Sigmoid colon (tissue), 4 donors: ENCODE measurements around the gene BLM.

ENCODE experiments used
- CTCF ChIP-seq, 4 experiments: fragments of 450-650 bp in 3 of 4; fragments of 200-600 bp in 1 of 4; IDR thresholded peaks; one replicate each; pipeline ENCODE4 v1.5.1; 2016 to 2019; ENCODE audit warnings: antibody characterized with exemption in 4 of 4, mild to moderate bottlenecking in 3 of 4, moderate library complexity in 2 of 4
- EP300 ChIP-seq, 4 donors: sonication (generic); formaldehyde crosslinking; IDR thresholded peaks; one replicate each; pipeline ENCODE4 v1.6.1; 2017; ENCODE audit warnings: antibody characterized with exemption in 4 of 4
- POLR2A ChIP-seq, 2 donors: fragments of 450-650 bp; IDR thresholded peaks; one replicate each; pipeline ENCODE4 v1.6.1; 2016; ENCODE audit warnings: antibody characterized with exemption in 2 of 2, mild to moderate bottlenecking in 2 of 2, moderate library complexity in 2 of 2

GRCh38 chr15:90790057-90790456 lies 72.9 kb downstream of the BLM start:
- no peak for TF ChIP-seq CTCF (IDR thresholded peaks at IDR 0.05)
- TF ChIP-seq EP300 (IDR thresholded peaks at IDR 0.05): no peak
- no peak for TF ChIP-seq POLR2A (IDR thresholded peaks at IDR 0.05)
